Inflammatory macrophage (primary cell): ENCODE results near the gene LNX2.

ENCODE experiments used
- DNase-seq, 2 donors: peaks; one replicate each; pipeline ENCODE4 v3.0.0-alpha.2; 2020 to 2022
- total RNA-seq, 18 experiments: gene quantifications; one replicate each; lab custom pipeline; 2026; ENCODE audit warnings: mixed read lengths in 6 of 18, inconsistent platforms in 2 of 18; lab: John Stamatoyannopoulos, UW

LNX2 gene
- 3.0 to 13.0 (median 7.6) reads per million in 18 experiments for total RNA-seq

GRCh38 chr13:27620377-27621115 is at the start of gene LNX2:
Gene LNX2, minus strand, starts transcription at chr13:27620529. Its CDS starts 38,826 bp downstream, at chr13:27581703.
- peak; percentile 97 to 98 for DNase-seq

- no peak for DNase-seq
Observed at GRCh38 chr13:27667946-27668345, 47.6 kb upstream of the LNX2 start.

- no peak for DNase-seq
Observed at GRCh38 chr13:27666951-27667350, 46.6 kb upstream of the LNX2 start.

- no peak for DNase-seq
Observed at GRCh38 chr13:27665761-27666160, 45.4 kb upstream of the LNX2 start.

GRCh38 chr13:27665333-27665732 is 45.0 kb upstream of the LNX2 start:
- DNase-seq, result no peak

GRCh38 chr13:27663947-27664346 is 43.6 kb upstream of the LNX2 start:
- DNase-seq, result no peak

GRCh38 chr13:27662738-27663470 is 42.6 kb upstream of the LNX2 start:
- no peak for DNase-seq

- DNase-seq, result no peak
Observed at GRCh38 chr13:27661017-27661416, 40.7 kb upstream of the LNX2 start.

GRCh38 chr13:27660511-27660910 is 40.2 kb upstream of the LNX2 start:
- no peak for DNase-seq

- DNase-seq, result no peak
Observed at GRCh38 chr13:27659145-27659865, 39.0 kb upstream of the LNX2 start.

GRCh38 chr13:27658546-27658945 is 38.2 kb upstream of the LNX2 start:
- DNase-seq, result no peak

GRCh38 chr13:27657724-27658123 is 37.4 kb upstream of the LNX2 start:
- DNase-seq, result no peak

- DNase-seq, result no peak
Observed at GRCh38 chr13:27654816-27655215, 34.5 kb upstream of the LNX2 start.

GRCh38 chr13:27654059-27654458 is 33.7 kb upstream of the LNX2 start:
- DNase-seq, result no peak

GRCh38 chr13:27650312-27650711 is 30.0 kb upstream of the LNX2 start:
- no peak for DNase-seq

- no peak for DNase-seq
Observed at GRCh38 chr13:27644302-27644701, 24.0 kb upstream of the LNX2 start.

GRCh38 chr13:27643334-27644132 is 23.2 kb upstream of the LNX2 start:
- no peak for DNase-seq

- DNase-seq, result no peak
Observed at GRCh38 chr13:27641711-27642502, 21.6 kb upstream of the LNX2 start.

GRCh38 chr13:27639186-27639585 is 18.9 kb upstream of the LNX2 start:
- no peak for DNase-seq

- DNase-seq, result no peak
Observed at GRCh38 chr13:27638521-27638920, 18.2 kb upstream of the LNX2 start.

- DNase-seq, result no peak
Observed at GRCh38 chr13:27638001-27638400, 17.7 kb upstream of the LNX2 start.

GRCh38 chr13:27637289-27637626 is 16.9 kb upstream of the LNX2 start:
- no peak for DNase-seq
